Fibroblast of lung (primary cell): ENCODE results near the gene CORO1C. TPM values are rescaled to one million over a fixed set of nuclear protein-coding genes. Genes with fewer than 3 reads are reported as not detected.

Experiments
- DNase-seq, 2 donors: peaks; one replicate each; pipeline versions ENCODE4 v3.0.0 to v3.0.0-alpha.2; 2010; ENCODE audit warnings: low read depth in 2 of 2
- H2AFZ ChIP-seq: 2 replicates; pipeline ENCODE4 v1.5.1; 2012; ENCODE audit warnings: low read length, control low read depth, inconsistent platforms
- H3K27ac ChIP-seq: 2 replicates; pipeline ENCODE4 v1.5.1; 2011; ENCODE audit warnings: low read length, control low read depth; ENCODE audit not compliant: insufficient read depth
- H3K27me3 ChIP-seq: 2 replicates; pipeline ENCODE4 v1.5.1; 2011; ENCODE audit warnings: mild to moderate bottlenecking, low read length; ENCODE audit not compliant: control insufficient read depth, insufficient read depth
- H3K36me3 ChIP-seq: 2 replicates; pipeline ENCODE4 v1.5.1; 2011; ENCODE audit warnings: low read length; ENCODE audit not compliant: control insufficient read depth, insufficient read depth
- H3K4me1 ChIP-seq: 2 replicates; pipeline ENCODE4 v1.5.1; 2011; ENCODE audit warnings: low read length; ENCODE audit not compliant: control insufficient read depth, insufficient read depth; ENCODE audit errors: extremely low read depth
- H3K4me2 ChIP-seq: 2 replicates; pipeline ENCODE4 v1.5.1; 2011; ENCODE audit warnings: low read length, control low read depth; ENCODE audit not compliant: insufficient read depth; ENCODE audit errors: extremely low read depth
- H3K4me3 ChIP-seq, 4 experiments: fragments of 200-600 bp in 1 of 4; sonication (generic) in 1 of 4; replicated peaks in 1 of 4; 2 replicates each; pipeline ENCODE4 v1.5.1; 2011 to 2016; ENCODE audit warnings: low read length in 4 of 4, low read depth in 3 of 4, mild to moderate bottlenecking in 3 of 4, control low read depth in 2 of 4, inconsistent platforms in 1 of 4, mixed read lengths in 1 of 4; ENCODE audit not compliant: insufficient read depth in 1 of 4; ENCODE audit errors: control extremely low read depth in 1 of 4
- H3K79me2 ChIP-seq: 2 replicates; pipeline ENCODE4 v1.5.1; 2012; ENCODE audit warnings: mild to moderate bottlenecking, low read length, inconsistent platforms; ENCODE audit not compliant: control insufficient read depth, insufficient read depth
- H3K9ac ChIP-seq: 2 replicates; pipeline ENCODE4 v1.5.1; 2011; ENCODE audit warnings: mild to moderate bottlenecking, low read length, control low read depth; ENCODE audit not compliant: insufficient read depth
- H3K9me3 ChIP-seq: 2 replicates; pipeline ENCODE4 v1.5.1; 2012; ENCODE audit warnings: low read depth, low read length; ENCODE audit not compliant: control insufficient read depth, insufficient read depth
- H4K20me1 ChIP-seq: 2 replicates; pipeline ENCODE4 v1.5.1; 2011; ENCODE audit warnings: low read length; ENCODE audit not compliant: control insufficient read depth, insufficient read depth; ENCODE audit errors: extremely low read depth
- EZH2 ChIP-seq: IDR thresholded peaks from 2 replicates; pipeline ENCODE4 v1.5.1; 2012; ENCODE audit warnings: low read length, control low read depth, mild to moderate bottlenecking; ENCODE audit errors: missing control alignments
- polyA plus RNA-seq, 2 donors: library from polyadenylated mRNA; depleted of rRNA in 1 of 2; stranded (reverse) in 1 of 2; unstranded in 1 of 2; fragments of >200 nt; gene quantifications; 2 replicates each; pipeline ENCODE4 v1.2.1, GENCODE V29; 2011 to 2012; ENCODE audit warnings: missing spikeins in 1 of 2
- total RNA-seq: library from RNA; depleted of rRNA; stranded (reverse); fragments of >200 nt; gene quantifications from 2 replicates; pipeline ENCODE4 v1.2.1, GENCODE V29; 2014
- TF ChIP-seq, protein P1 (sequence below), 2 donors: IDR thresholded peaks in 1 of 2; conservative IDR thresholded peaks in 1 of 2; 1 replicate in 1 of 2; 2 replicates in 1 of 2; pipeline ENCODE4 v1.5.1; 2011 to 2012; ENCODE audit warnings: low read length in 2 of 2, control low read depth in 1 of 2, inconsistent platforms in 1 of 2, low read depth in 1 of 2, mild to moderate bottlenecking in 1 of 2

Gene CORO1C
- total and polyA plus RNA-seq, 2 donors (not counting 1 experiment from before 2014, with no cell fraction given) = 288 to 542 TPM

GRCh38 chr12:108670066-108670631, 61.2 kb downstream of the CORO1C start:
- H3K27me3 ChIP-seq = no peaks in the 10 kb centered on the region
- H3K9ac ChIP-seq = no peak overlapping the region
- H3K4me1 ChIP-seq = peaks cover 20% of the 10 kb centered on the region
- no peak overlapping the region for H2AFZ ChIP-seq
- peaks cover 1% of the 10 kb centered on the region for H4K20me1 ChIP-seq
- TF ChIP-seq, protein P1, sequence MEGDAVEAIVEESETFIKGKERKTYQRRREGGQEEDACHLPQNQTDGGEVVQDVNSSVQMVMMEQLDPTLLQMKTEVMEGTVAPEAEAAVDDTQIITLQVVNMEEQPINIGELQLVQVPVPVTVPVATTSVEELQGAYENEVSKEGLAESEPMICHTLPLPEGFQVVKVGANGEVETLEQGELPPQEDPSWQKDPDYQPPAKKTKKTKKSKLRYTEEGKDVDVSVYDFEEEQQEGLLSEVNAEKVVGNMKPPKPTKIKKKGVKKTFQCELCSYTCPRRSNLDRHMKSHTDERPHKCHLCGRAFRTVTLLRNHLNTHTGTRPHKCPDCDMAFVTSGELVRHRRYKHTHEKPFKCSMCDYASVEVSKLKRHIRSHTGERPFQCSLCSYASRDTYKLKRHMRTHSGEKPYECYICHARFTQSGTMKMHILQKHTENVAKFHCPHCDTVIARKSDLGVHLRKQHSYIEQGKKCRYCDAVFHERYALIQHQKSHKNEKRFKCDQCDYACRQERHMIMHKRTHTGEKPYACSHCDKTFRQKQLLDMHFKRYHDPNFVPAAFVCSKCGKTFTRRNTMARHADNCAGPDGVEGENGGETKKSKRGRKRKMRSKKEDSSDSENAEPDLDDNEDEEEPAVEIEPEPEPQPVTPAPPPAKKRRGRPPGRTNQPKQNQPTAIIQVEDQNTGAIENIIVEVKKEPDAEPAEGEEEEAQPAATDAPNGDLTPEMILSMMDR (conservative IDR thresholded peaks at IDR 0.05 in 1 of 2, IDR thresholded peaks at IDR 0.05 in 1 of 2; ENCODE audit: low read depth in 1 of 2, low read length in 2 of 2) = no peak
- no peak for TF ChIP-seq EZH2
- H3K79me2 ChIP-seq = peaks cover 95% of the 10 kb centered on the region
- H3K36me3 ChIP-seq = peaks cover 4% of the 10 kb centered on the region
- DNase-seq = no peak
- no peak overlapping the region for H3K27ac ChIP-seq
- no peaks in the 10 kb centered on the region for H3K9me3 ChIP-seq
- H3K4me3 ChIP-seq = no peak overlapping the region
- H3K4me2 ChIP-seq = no peak overlapping the region

DNA sequence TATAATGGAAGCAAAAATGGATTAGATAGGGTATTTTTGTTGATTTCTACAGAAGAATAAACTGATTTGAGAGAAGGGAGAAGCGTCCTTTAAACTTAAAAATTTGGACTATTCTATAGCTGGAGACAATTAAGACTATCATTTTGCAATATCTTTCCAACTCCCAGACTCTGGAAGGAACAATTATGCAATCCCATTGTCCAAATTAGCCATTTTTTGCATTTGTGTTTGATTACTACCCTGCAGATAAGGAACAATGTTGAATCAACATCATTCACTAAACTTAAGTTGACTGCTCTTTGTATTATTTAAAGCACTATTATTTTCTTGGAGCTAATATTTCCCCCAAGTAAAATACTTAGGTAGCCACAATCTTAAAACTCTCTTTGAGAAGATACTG, 62.8 kb downstream of the CORO1C start:
- Histone ChIP-seq H3K27ac (no peak overlapping the region), H3K4me3 (no peak overlapping the region), H3K27me3 (no peaks in the 10 kb centered on the region), H3K4me1 (peaks cover 26% of the 10 kb centered on the region), H3K79me2 (peaks cover 93% of the 10 kb centered on the region), H4K20me1 (peaks cover 1% of the 10 kb centered on the region), H3K4me2 (peak overlapping the region; percentile 37), H3K36me3 (no peaks in the 10 kb centered on the region), H3K9me3 (no peaks in the 10 kb centered on the region), H2AFZ (no peak overlapping the region), H3K9ac (no peak overlapping the region)
- no peak for TF ChIP-seq EZH2
- TF ChIP-seq, protein P1 (conservative IDR thresholded peaks at IDR 0.05 in 1 of 2, IDR thresholded peaks at IDR 0.05 in 1 of 2; ENCODE audit: low read depth in 1 of 2, low read length in 2 of 2) = no peak
- peak in 1 of 2 donors; percentile 46 for DNase-seq

- Histone ChIP-seq H3K4me2 (peak overlapping the region; percentile 37), H3K27ac (peak overlapping the region; percentile 79)
- TF ChIP-seq, protein P1 (conservative IDR thresholded peaks at IDR 0.05 in 1 of 2, IDR thresholded peaks at IDR 0.05 in 1 of 2; ENCODE audit: low read depth in 1 of 2, low read length in 2 of 2) = no peak
- no peak for TF ChIP-seq EZH2
These were observed 63.3 kb downstream of the CORO1C start for GRCh38 chr12:108668063-108668462.

More at GRCh38 chr12:108668063-108668462, 63.3 kb downstream of the CORO1C start:
- no peak overlapping the region for H2AFZ ChIP-seq
- peaks cover 29% of the 10 kb centered on the region for H3K4me1 ChIP-seq
- no peak for DNase-seq
- H3K4me3 ChIP-seq = no peak overlapping the region
- peaks cover 93% of the 10 kb centered on the region for H3K79me2 ChIP-seq
- no peaks in the 10 kb centered on the region for H3K9me3 ChIP-seq
- no peaks in the 10 kb centered on the region for H3K36me3 ChIP-seq
- no peaks in the 10 kb centered on the region for H3K27me3 ChIP-seq
- no peak overlapping the region for H3K9ac ChIP-seq
- H4K20me1 ChIP-seq = peaks cover 1% of the 10 kb centered on the region
